Epithelial cell of esophagus (primary cell): Measurements from ENCODE around the gene ITGA2B.
"Not testable (repeated sequence)": the region's sequence is repeated elsewhere in the genome, so short reads cannot be mapped to it uniquely, and the experiment has no call there.

Source experiments
- DNase-seq: peaks from one replicate; pipeline ENCODE4 v3.0.0; 2010; ENCODE audit warnings: low read depth
- H3K4me3 ChIP-seq: 2 replicates; pipeline ENCODE4 v1.5.1; 2011; ENCODE audit warnings: mild to moderate bottlenecking, low read length, control low read depth
- CTCF ChIP-seq: IDR thresholded peaks from 2 replicates; pipeline ENCODE4 v1.5.1; 2011; ENCODE audit warnings: low read depth, mild to moderate bottlenecking, low read length, control low read depth, inconsistent platforms; ENCODE audit not compliant: insufficient read depth; ENCODE audit errors: missing control alignments

ITGA2B gene

GRCh38 chr17:44334315-44334714 is 55.1 kb downstream of the ITGA2B start:
- no peak overlapping the region for H3K4me3 ChIP-seq
- DNase-seq = no peak
- no peak for TF ChIP-seq CTCF

- TF ChIP-seq CTCF = no peak
- no peak overlapping the region for H3K4me3 ChIP-seq
- DNase-seq = peak; percentile 49
Measured at GRCh38 chr17:44333371-44333770, 56.1 kb downstream of the ITGA2B start.

- peak; percentile 75 for DNase-seq
- no peak overlapping the region for H3K4me3 ChIP-seq
- peak; percentile 76 for TF ChIP-seq CTCF
Measured at GRCh38 chr17:44331249-44331760, 58.1 kb downstream of the ITGA2B start.

- H3K4me3 ChIP-seq, DNase-seq: not testable (repeated sequence)
Measured at GRCh38 chr17:44330263-44330662, 59.2 kb downstream of the ITGA2B start.

GRCh38 chr17:44329516-44329915 is 59.9 kb downstream of the ITGA2B start:
- not testable (repeated sequence) for H3K4me3 ChIP-seq, DNase-seq

GRCh38 chr17:44327715-44328449 is 61.6 kb downstream of the ITGA2B start:
- H3K4me3 ChIP-seq = no peak overlapping the region
- DNase-seq = no peak
- TF ChIP-seq CTCF = no peak

- TF ChIP-seq CTCF = no peak
- DNase-seq = peak; percentile 98
- H3K4me3 ChIP-seq = peak overlapping the region; percentile 25
Measured at GRCh38 chr17:44326861-44327444, 62.5 kb downstream of the ITGA2B start.
